ENCODE data around the gene SDC4.

Gene SDC4

GRCh38 chr20:45316150-45317080, 31.8 kb downstream of the SDC4 start:
- DNase-seq, result no peak

DNA sequence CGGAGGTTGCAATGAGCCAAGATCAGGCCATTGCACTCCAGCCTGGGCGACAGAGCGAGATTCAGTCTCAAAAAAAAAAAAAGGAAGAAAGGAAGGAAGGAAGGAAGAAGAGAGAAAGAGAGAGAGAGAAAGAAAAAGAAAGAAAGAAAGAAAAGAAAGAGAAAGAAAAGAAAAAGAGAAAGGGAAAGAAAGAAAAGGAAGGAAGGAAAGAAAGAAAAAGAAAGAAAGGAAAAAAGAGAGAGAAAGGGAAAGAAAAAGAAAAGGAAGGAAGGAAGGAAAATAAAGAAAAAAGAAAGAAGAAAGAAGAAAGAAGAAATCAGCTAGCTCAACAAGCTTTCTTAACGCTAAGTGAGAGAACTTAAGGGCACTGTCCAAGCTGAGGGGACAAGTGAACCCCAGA, 32.6 kb downstream of the SDC4 start:
- no peak for DNase-seq

DNA sequence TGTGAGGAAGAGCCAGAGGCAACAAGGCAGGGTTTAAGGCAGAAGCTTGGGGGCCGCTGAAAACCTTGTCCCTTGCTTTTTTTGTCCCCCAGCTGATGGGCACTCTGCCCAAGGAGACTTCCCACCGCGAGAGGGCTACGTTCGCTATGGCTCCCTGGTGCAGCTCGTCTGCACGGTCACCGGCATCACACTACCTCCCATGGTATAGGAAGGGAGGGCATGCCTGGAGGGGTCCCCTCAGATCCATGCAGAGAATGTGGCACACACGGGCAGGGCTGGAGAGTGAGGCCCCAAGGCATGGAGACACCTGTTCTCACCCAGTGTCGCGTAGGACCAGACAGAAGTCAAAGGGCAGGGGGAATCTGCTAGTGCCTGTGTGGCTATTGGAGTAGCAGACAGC, 34.3 kb downstream of the SDC4 start:
- no peak for DNase-seq

- DNase-seq, result no peak
Measured at GRCh38 chr20:45313065-45313695, 35.0 kb downstream of the SDC4 start.

- no peak for DNase-seq
Measured at GRCh38 chr20:45312241-45312640, 36.0 kb downstream of the SDC4 start.

- peak; percentile 52 for DNase-seq
Measured at GRCh38 chr20:45311589-45312211, 36.5 kb downstream of the SDC4 start.

- no peak for DNase-seq
Measured at GRCh38 chr20:45309075-45309474, 39.1 kb downstream of the SDC4 start.

- no peak for DNase-seq
Measured at GRCh38 chr20:45308117-45308778, 40.0 kb downstream of the SDC4 start, which contains the start of gene MATN4. Gene MATN4, minus strand, starts transcription at chr20:45308299. Its CDS starts 2,717 bp downstream, at chr20:45305582.

DNA sequence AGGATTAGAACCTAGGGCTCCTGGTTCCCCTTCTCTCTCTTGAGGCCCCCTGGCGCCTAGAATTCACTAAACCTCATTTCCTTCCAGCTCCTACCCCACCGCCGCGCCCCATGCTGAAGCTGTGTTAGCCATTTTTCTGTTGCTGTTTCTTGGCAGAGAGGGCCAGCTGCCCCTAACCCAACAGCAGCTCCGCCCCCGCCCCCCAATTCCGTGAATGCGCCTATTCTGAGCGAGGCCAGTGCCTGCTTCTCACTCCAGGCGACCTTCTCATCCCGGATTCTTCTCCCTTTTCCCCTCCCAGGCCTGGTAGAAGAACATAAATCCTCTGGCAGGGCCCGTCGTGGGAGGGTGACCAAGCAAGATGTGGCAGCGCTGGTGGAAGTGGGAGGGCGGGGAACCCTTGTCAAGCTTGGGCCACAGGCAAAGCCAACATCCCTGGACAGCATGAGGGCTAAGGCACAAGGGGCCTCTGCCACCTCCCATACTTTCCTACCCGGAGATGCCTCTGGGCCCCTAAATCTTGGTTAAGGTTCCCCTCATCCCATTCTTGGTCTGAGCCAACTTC, 41.1 kb downstream of the SDC4 start:
- DNase-seq, result no peak

GRCh38 chr20:45306431-45306982, 41.7 kb downstream of the SDC4 start, which contains the start of gene RBPJL:
Gene RBPJL, plus strand, starts transcription at chr20:45306840. Its CDS starts 83 bp downstream, at chr20:45306923.
- peak; percentile 33 for DNase-seq

DNA sequence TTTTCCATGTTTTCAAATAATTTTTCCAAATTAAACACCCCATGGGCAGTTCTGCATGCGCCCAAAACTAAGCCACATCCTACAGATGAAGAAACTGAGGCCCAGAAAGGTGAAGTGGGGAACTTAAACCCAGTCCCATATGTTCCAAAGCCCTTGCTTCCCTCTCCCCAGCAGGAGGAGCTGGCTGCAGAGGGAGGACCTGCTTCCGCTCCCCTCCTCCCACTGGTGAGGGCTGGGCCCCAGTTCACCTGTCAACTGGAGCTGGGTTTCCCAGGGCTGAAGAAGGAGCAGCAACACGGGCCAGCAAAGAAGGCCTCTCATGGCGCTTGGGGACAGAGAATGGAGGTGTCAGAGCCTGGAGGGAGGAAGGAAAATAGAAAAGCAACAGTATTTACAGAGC, 43.0 kb downstream of the SDC4 start:
- no peak for DNase-seq

DNA sequence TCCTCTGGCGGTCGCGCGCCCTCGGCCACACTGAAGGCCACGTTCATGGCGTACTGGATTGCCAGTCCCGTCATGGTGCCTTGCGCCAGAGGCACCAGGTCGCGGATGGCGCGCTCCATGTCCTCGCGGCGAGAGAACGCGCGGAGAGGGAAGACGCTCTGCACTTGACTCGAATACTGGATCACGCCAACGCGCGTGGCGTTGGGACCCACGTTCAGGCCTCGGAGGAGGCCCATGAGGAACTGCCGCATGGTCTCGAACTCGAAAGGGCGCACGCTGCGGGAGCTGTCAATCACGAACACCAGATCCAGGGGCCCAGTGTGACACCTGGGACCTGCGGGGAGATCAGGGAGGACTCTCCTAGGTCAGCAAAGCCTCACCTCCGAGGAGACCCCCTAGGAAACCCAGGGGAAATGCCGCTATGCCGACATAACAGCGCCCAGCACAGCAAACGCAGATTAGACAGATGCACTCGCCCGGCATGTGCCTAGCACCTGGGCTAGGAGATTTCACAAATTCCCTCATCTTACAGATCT, 43.7 kb downstream of the SDC4 start:
- DNase-seq, result no peak

- no peak for DNase-seq
Measured at GRCh38 chr20:45303586-45304463, 44.4 kb downstream of the SDC4 start.

- DNase-seq, result no peak
Measured at GRCh38 chr20:45301824-45302271, 46.4 kb downstream of the SDC4 start.

DNA sequence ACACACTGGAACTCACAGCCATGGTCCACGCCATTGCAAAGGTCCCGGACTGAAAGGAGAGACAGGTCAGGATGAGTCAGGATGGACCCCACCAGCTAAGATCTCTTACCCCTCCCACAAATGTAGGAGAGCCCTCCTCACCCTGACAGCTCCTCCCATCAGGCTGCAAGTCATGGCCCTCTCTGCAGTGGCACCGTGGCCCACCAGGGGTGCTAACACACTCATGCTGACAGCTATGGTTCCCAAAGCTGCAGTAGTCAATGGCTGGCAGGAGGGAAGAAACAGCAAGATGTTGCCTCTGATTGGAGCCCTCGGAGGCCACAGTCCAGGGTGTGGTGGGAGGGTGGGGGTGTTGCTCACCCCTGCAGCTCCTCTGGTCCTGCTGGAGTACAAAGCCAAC, 47.3 kb downstream of the SDC4 start:
- no peak for DNase-seq

- no peak for DNase-seq
Measured at GRCh38 chr20:45299786-45300185, 48.4 kb downstream of the SDC4 start.

DNA sequence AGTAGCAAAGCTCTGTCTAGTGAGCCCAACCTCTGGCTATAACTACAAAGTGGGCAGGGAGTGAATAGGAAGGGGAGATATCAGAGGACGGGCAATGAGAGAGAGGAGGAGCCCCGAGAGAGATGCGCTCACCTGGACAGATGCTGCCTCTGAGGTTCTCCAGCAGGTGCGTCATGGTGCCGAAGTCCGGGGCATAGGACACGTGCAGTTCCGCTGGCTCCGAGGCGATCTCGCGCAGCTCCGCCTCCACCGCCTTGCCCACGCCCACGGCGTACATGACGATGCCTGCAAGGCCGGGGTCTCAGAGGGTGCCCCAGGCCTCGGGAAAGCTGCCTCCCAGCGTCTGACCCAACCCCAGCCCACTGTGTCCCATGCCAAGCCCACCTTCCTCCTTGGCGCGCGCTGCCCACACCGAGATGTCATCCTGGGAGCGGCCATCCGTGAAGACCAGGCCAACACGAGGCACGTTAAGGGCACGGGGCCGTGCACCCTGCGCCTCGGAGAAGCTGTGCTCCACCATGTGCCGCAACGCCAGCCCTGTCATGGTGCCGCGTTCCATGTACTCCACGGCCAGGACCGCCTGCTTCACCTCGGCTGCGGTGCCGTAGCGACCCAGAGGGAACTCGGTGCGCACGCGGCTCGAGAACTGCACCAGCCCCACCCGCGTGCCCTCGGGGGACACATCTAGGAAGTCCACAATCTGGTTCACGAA, 50.3 kb downstream of the SDC4 start:
- no peak for DNase-seq

DNA sequence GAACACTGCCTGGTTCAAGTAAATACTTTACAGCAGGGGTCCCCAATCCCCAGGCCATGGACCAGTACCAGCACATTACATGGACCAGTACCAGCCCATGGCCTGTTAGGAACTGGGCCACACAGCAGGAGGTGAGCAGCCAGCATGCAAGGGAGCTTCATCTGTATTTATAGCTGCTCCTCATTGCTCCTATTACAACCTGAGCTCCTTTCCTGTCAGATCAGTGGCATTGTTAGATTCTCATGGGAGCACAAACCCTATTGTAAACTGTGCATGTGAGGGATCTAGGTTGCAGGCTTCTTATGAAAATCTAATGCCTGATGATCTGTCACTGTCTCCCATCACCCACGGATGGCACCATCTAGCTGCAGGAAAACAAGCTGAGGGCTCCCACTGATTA, 53.6 kb downstream of the SDC4 start:
- DNase-seq, result no peak

DNA sequence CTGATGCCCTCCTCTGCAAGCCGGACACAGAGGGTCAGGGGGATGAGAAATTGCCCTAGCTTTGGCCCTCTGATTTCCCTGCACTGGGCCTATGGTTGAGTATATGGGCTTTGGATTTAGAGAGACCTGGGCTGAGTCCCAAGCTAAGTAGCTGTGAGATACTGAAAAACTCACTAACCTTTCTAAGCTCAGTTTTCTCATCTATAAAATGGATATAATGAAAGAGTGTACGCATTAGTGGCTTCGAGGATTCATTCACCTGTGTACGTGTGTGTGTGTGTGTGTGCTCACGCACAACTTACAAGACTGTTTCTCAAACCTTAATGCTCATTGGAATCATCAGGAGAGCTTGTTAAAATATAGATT, 54.2 kb downstream of the SDC4 start:
- DNase-seq, result no peak

Data from CD4-positive, alpha-beta T cell treated with Interleukin-10 for 1 hour (primary cell).